Subcutaneous adipose tissue (tissue), 4 donors: Measurements from ENCODE around the gene MYT1. TPM values are rescaled to one million over a fixed set of nuclear protein-coding genes. Genes with fewer than 3 reads are reported as not detected.

Experiments used
- total RNA-seq, 4 donors: library from RNA; depleted of rRNA; stranded (reverse); fragments of >200 nt; gene quantifications; one replicate each; pipeline ENCODE4 v1.1.0, GENCODE V29; 2016
- TF ChIP-seq, protein P1 (sequence below): fragments of 450-650 bp; IDR thresholded peaks from one replicate; pipeline ENCODE4 v1.5.1; 2016; ENCODE audit warnings: low read depth, mild to moderate bottlenecking, control low read depth, antibody characterized with exemption, moderate library complexity

MYT1 gene
- total RNA-seq, 4 donors from 2014 or later, result not detected

DNA sequence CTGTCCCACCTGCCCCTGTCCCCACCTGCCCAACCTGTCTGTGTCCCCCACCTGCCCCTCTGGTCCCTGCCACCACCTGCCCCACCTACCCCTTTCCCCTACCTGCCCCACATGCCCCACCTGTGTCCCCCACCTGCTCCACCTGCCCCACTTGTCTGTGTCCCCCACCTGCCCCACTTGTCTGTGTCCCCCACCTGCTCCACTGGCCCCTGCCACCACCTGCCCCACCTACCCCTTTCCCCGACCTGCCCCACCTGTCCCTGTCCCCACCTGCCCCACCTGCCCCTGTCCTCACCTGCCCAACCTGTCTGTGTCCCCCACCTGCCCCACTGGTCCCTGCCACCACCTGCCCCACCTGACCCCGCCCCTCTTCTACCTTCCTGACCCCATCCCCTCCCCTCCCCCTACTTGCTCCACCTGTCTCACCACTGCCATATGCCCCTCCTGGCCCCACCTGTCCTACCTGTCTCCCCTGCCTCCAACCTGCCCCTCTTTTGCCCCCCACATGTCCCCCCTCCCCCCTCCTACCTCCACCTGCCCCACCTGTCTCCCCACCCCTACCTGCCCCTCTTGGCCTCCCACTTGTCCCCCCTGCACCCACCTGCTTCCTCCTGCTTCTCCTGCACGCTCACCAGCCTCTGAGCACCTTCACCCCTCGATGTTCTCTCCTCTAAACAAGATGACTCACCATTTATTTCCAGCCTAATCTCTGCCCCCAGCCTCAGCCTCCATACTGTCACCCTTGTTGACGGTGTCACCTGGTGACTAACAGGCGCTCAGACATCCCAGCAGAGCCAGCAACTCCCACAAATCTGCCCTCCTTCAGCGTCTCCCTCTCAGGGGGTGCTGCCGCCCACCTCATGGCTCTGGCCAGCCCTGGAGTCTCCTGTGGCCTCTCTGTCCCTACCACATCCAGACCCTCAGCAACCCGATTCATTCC is 5.6 kb upstream of the MYT1 start:
- TF ChIP-seq, protein P1, sequence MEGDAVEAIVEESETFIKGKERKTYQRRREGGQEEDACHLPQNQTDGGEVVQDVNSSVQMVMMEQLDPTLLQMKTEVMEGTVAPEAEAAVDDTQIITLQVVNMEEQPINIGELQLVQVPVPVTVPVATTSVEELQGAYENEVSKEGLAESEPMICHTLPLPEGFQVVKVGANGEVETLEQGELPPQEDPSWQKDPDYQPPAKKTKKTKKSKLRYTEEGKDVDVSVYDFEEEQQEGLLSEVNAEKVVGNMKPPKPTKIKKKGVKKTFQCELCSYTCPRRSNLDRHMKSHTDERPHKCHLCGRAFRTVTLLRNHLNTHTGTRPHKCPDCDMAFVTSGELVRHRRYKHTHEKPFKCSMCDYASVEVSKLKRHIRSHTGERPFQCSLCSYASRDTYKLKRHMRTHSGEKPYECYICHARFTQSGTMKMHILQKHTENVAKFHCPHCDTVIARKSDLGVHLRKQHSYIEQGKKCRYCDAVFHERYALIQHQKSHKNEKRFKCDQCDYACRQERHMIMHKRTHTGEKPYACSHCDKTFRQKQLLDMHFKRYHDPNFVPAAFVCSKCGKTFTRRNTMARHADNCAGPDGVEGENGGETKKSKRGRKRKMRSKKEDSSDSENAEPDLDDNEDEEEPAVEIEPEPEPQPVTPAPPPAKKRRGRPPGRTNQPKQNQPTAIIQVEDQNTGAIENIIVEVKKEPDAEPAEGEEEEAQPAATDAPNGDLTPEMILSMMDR, result no peak

DNA sequence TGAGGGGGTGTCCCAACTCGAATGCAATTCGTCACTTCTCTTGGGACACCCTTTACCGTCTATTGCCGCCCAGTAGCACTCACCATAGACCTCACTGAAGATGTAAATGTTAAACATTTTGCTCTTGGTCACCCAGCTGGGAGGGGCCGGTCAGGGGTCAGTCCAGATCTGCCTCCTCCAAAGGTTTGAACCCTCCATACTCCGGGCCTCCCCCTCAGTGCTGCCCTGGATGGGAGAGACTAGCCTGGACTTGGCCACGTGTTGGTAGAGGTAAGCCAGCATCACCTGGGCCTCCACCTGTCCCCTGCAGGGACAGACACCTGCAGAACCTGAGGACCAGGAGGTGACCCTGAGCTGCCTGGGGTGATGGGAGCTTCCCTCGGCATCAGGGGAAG is 5.0 kb upstream of the MYT1 start:
- TF ChIP-seq, protein P1, result no peak

DNA sequence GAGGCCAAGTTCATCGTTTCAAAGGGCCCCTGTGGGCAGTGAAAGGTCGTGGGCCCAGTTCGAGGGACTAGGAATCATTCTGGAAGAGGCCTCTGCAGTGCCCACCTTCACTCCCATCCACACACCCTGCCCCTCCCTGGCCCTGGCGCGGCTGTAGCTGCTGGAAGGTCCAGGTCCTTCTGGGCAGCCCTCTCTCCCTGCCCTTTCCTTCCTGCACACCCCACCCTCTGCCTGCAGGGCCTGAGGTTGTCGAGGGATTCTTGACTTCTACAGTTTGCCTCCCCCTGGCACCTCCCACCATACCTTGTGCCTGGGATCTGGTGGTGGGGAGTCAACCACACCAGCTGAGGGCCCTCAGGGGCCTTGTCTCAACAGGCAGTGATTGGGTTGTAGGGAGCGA is 4.5 kb upstream of the MYT1 start:
- TF ChIP-seq, protein P1, result no peak

DNA sequence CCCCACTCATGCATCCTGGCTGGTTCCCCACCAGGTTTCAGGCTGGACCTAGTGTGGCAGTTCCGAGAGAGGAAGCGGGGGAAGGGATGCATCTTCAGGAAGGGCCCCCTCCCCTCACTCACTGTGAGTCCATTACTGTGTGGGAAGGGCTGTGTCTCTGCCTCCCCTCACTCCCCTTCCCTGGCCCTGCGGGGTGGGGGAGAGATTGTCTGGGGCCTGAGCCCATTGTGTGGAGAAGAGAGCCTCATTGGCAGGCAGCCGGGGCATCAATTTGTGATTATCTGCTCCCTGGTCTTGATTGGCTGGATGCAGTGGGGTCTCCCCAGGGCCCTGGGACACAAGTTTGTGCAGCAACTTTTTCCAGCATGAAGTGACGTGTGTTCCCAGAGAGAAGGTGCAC is 4.1 kb upstream of the MYT1 start:
- TF ChIP-seq, protein P1, result no peak

DNA sequence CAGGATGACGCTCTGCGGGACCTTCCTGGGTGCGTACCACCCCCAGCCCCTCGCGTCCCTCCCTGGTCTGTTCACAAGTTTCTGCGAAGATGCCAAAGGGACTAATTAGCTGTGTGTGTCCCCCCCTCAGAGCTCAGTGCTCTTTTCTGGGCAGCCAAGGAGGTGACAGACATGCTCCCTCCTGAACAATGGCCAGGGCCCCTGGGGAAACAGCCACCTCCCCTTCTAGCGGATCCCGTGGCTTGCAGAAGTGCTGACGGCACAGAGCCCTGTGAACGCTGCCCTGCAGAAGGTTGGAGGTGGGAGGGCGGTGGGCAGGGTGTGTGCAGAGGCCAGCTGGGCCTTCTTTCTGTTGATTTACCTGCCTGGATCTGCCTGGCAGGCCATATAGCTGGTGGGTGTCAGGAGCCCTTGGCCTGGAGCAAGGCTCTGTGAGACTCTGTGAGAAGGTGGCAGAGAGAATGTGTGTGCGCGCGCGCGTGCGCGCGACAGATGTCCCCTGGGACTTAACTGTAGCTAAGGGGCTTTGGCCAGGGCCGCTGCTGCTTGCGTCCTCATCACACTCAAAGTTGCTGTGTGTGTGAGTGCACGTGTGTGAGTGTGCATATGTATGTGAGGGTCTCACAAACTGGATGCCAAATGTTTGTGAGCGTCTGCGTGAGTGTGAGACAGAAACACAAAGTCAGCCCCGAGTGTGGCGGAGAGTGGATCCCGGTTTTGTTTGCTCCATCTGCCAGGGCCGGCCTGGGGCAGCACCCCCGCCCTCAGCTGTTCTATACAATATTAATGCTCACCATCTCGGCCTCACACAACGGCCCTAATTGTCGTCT is 3.5 kb upstream of the MYT1 start:
- TF ChIP-seq, protein P1, result no peak

DNA sequence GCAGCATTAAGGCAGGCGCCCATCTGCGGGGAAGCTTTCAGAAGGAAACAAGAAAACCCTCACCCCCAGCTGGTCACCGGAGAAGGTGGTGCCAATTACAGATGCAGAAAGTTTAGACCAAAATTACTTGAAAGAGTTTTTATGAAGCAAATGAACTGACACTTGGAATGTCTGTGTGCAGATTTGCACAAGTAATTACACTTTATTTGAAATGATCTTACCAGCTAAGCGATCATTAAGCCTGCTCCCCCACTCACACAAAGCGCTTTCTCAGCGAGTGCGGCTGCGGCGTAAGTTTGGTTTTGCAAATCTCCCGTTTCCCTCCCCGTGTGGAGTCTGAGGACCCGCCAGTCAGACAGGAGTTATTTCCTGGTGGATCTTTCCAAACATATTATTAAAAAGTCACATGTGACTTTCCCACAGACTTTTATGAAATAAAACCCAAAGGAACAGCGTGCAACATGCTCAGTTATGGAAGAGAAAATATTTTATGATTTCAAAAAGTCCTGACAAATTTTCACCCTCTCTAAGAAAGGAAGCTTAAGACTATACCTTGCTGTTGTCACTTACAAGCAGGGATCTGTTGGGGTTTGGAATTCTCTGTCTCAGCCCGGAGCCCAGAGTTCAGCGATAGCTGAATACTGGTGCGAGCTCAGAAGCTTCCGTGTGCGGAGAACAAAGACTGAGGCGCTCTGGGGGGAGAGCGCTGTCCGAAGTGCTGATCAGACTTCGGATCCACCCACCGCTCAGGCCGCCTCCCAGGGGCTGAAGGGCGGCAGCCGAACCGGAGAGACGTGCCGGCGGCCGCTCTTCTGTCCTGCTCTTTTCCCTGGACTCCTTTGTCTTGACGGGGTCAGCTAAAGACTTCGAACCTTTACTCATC is 2.7 kb upstream of the MYT1 start:
- TF ChIP-seq, protein P1, result no peak
